Activated CD4-positive, alpha-beta memory T cell treated with anti-CD3 and anti-CD28 coated beads for 36 hours (primary cell): Measurements from ENCODE around the gene MIPOL1. TPM values are rescaled to one million over a fixed set of nuclear protein-coding genes. Genes with fewer than 3 reads are reported as not detected.

ENCODE experiments used
- CTCF ChIA-PET: fragments of 350-600 bp; sonication (Branson Sonifier 250); formaldehyde crosslinking; loops from one replicate; lab custom pipeline; 2021; ENCODE audit warnings: antibody characterized with exemption, inconsistent platforms; lab: Charles Lee
- POLR2A ChIA-PET: fragments of 350-600 bp; sonication (Branson Sonifier 250); formaldehyde crosslinking; loops from one replicate; lab custom pipeline; 2021; ENCODE audit warnings: antibody characterized with exemption; lab: Charles Lee
- DNase-seq: peaks from one replicate; pipeline ENCODE4 v3.0.0-alpha.2; 2020
- H3K27ac Mint-ChIP-seq: one replicate; pipeline ENCODE4 v1.8.0; 2021; ENCODE audit warnings: mixed read lengths
- H3K27me3 Mint-ChIP-seq: one replicate; pipeline ENCODE4 v1.8.0; 2021; ENCODE audit warnings: mixed read lengths
- H3K36me3 Mint-ChIP-seq: one replicate; pipeline ENCODE4 v1.8.0; 2021; ENCODE audit warnings: mixed read lengths
- H3K4me1 Mint-ChIP-seq: one replicate; pipeline ENCODE4 v1.8.0; 2021; ENCODE audit warnings: low read depth, mixed read lengths
- H3K4me3 Mint-ChIP-seq: one replicate; pipeline ENCODE4 v1.8.0; 2021; ENCODE audit warnings: mild to moderate bottlenecking, mixed read lengths
- H3K9me3 Mint-ChIP-seq: one replicate; pipeline ENCODE4 v1.8.0; 2021; ENCODE audit warnings: mixed read lengths
- intact Hi-C: fragments of 100-400 bp; cut with micrococcal nuclease; formaldehyde crosslinking; loops from one replicate; pipeline ENCODE4 v1.15.1; 2023
- total RNA-seq, 2 experiments: library from RNA; stranded (reverse); gene quantifications; one replicate each; pipeline ENCODE4 v1.2.3, GENCODE V29; 2021

Gene MIPOL1
- total RNA-seq, 2 experiments from 2014 or later = 0.14 to 0.51 TPM

DNA sequence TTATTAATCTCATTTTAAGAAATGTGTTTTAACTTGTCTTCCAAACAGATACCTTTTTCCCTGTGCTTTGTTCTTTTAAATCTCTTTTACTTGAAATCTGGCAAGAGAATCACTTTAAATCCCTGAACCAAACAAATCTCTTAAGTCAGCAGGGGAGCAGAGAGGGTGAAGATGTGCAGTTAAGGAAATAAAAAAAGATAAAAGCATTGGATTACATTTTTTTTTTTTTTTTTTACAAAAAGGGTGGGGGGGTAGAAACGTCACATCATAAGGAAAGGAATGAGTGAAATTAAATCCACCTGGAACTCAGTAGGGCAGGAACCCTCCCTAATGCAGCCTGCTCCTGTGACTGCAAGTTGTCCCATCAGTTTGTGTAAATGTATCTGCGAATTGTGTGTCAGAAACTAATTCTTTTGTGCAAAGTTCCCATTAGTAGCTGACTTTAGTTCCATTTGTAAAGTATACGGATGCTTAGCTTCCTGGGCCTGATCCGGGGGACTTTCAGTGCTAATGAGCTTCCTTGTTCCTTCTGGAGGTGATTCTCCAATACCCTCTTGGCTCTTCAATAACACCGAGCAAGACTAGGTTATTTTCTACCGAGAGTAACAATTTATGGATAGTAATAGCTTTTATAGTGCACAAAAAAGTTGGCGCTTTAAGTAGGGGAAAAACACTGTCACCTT, 399.2 kb downstream of the MIPOL1 start:
- intact Hi-C loops = loop anchor here (1.0 to 10.0 kb wide), 7 partner anchors 12 to 1280 kb away; partner anchors contain the start of gene NKX2-8
- Mint-ChIP-seq H3K4me3 (no peak overlapping the region), H3K9me3 (peaks cover 7% of the 10 kb centered on the region), H3K36me3 (peaks cover 22% of the 10 kb centered on the region), H3K27me3 (peaks cover 82% of the 10 kb centered on the region), H3K4me1 (peaks cover 35% of the 10 kb centered on the region), H3K27ac (no peak overlapping the region)
- ChIA-PET POLR2A (no interaction called here), CTCF (interaction anchor here (0.6 to 0.7 kb wide), 3 partner anchors 14 to 958 kb away, joined by 3 read pairs; no protein-coding TSS in a partner anchor)
- DNase-seq = no peak

DNA sequence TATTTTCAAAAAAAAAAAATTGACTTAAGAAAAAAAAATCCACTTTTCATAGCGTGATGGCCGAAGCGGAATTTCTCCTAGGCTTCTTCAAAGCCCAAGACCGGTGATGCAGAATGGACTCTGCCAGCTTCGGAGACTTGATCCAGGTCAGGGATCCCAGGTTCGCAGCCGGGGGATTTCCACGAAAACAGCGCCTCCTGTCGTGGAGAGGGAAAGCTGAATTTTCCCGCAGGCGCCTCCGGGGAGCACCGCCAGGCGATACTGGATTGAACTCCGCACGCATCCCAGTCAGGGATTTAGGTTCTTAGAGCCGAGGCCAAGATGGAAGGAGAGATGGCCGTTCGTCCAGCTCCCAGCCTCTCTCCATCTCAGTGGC, 399.8 kb downstream of the MIPOL1 start:
- CTCF ChIA-PET = interaction anchor here (0.6 to 0.7 kb wide), 2 partner anchors 16 to 958 kb away, joined by 3 read pairs; no protein-coding TSS in a partner anchor
- no peak overlapping the region for H3K4me3 Mint-ChIP-seq
- intact Hi-C loops = loop anchor here (5.0 to 10.0 kb wide), 6 partner anchors 477 to 1280 kb away; partner anchors contain the start of gene NKX2-8
- H3K4me1 Mint-ChIP-seq = peaks cover 35% of the 10 kb centered on the region
- H3K27ac Mint-ChIP-seq = no peak overlapping the region
- peaks cover 19% of the 10 kb centered on the region for H3K36me3 Mint-ChIP-seq
- peaks cover 82% of the 10 kb centered on the region for H3K27me3 Mint-ChIP-seq
- DNase-seq = no peak
- POLR2A ChIA-PET = no interaction called here
- peaks cover 7% of the 10 kb centered on the region for H3K9me3 Mint-ChIP-seq

GRCh38 chr14:37597914-37598746, 400.4 kb downstream of the MIPOL1 start:
- ChIA-PET POLR2A (no interaction called here), CTCF (interaction anchor here (0.7 kb wide), 1 partner anchor 15 kb away, joined by 3 read pairs; no protein-coding TSS in a partner anchor)
- no peak for DNase-seq
- peaks cover 13% of the 10 kb centered on the region for H3K36me3 Mint-ChIP-seq
- H3K27me3 Mint-ChIP-seq = peaks cover 82% of the 10 kb centered on the region
- no peak overlapping the region for H3K4me3 Mint-ChIP-seq
- H3K4me1 Mint-ChIP-seq = peaks cover 32% of the 10 kb centered on the region
- no peak overlapping the region for H3K27ac Mint-ChIP-seq
- peaks cover 10% of the 10 kb centered on the region for H3K9me3 Mint-ChIP-seq
- intact Hi-C loops = loop anchor here (5.0 to 10.0 kb wide), 6 partner anchors 477 to 1281 kb away; partner anchors contain the start of gene NKX2-8

DNA sequence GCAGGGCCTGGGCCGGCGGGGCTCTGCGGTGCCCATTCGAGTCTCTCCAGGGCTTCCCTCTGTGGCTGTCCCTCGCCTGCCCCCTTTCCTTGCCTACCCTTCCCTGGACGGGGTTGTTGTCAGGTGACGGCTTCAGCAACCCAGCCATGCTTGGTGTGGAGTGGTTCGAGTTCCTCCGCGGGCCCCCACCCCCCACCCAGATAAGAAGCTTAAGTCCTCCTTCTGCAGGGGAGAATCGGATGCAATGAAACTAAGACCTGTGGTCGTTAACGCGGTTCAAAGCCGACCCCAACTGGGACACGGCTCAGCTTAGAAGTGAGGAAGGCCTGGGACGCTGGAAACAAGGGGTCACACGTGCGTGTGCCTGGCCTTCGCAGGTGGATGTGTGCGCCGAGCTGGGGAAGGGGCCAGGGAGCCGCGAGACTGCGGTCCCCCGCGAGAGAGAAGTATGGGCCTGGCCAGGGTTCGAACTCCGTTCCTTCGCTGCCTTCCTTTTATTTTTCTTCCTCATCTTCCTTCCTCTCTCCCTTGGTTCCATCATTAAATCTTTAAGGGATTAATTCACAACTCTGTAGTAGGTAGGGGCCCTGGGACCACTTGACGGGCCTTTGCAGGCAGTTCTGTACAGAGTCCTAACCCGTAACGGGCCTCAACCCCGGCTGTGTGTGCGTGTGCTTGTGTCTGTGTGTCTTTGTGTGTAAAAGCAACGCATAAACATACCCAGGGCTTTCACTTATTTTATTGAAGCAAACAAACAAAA, 401.2 kb downstream of the MIPOL1 start:
- intact Hi-C loops = loop anchor here (5.0 to 10.0 kb wide), 6 partner anchors 476 to 1282 kb away; partner anchors contain the start of gene NKX2-8
- peaks cover 31% of the 10 kb centered on the region for H3K4me1 Mint-ChIP-seq
- CTCF ChIA-PET = no interaction called here
- POLR2A ChIA-PET = no interaction called here
- no peak overlapping the region for H3K27ac Mint-ChIP-seq
- H3K27me3 Mint-ChIP-seq = peaks cover 84% of the 10 kb centered on the region
- DNase-seq = no peak
- H3K36me3 Mint-ChIP-seq = peaks cover 13% of the 10 kb centered on the region
- H3K4me3 Mint-ChIP-seq = no peak overlapping the region
- H3K9me3 Mint-ChIP-seq = peaks cover 10% of the 10 kb centered on the region

- Mint-ChIP-seq H3K27me3 (peaks cover 79% of the 10 kb centered on the region), H3K4me1 (peaks cover 27% of the 10 kb centered on the region), H3K27ac (no peak overlapping the region), H3K9me3 (peaks cover 6% of the 10 kb centered on the region), H3K4me3 (no peak overlapping the region), H3K36me3 (peaks cover 9% of the 10 kb centered on the region)
- no peak for DNase-seq
- POLR2A ChIA-PET = no interaction called here
- intact Hi-C loops = loop anchor here (5.0 to 10.0 kb wide), 6 partner anchors 475 to 1282 kb away; partner anchors contain the start of gene NKX2-8
- CTCF ChIA-PET = no interaction called here
Measured at GRCh38 chr14:37599507-37600368, 402.0 kb downstream of the MIPOL1 start.

DNA sequence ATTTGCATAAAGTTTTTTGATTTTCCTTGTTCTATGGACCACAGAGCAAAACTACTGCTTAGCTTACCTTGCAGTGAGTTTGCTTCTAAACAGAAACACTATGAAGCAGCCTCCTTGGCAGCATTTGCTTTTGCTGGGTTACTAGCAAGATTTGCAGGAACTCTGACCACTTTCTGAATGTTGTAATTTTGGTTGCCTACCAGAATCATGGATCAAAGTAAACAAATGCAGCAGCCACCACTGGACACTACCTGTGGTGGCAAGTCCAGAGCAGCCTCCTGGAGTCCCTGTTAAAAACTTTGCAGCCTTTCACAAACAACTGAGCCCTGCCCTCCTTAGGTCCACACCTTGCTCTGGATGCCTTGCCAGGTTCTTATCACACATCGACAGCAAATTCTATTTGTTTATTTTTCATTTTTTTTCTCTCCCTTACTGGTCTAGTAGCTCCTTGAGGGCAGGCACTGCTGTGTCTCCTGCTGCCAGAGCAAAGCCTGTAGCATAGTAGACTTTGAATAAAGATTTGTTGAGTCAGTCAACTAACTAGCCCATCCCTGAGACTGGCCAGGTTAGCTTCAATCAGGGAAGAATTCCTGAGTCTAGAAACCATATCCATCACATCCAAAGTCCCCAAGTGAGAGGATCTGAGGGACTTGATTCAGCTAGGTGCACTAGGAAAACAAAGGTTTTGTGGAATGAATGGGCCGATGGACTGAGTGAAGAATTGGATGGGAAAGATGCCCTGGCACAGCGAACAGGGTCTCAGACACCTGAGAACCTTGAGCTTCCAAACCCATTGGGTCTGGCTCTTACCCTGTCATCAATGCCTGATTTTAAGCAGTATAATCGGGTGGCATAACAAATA, 403.4 kb downstream of the MIPOL1 start:
- intact Hi-C loops = no loop called here

DNA sequence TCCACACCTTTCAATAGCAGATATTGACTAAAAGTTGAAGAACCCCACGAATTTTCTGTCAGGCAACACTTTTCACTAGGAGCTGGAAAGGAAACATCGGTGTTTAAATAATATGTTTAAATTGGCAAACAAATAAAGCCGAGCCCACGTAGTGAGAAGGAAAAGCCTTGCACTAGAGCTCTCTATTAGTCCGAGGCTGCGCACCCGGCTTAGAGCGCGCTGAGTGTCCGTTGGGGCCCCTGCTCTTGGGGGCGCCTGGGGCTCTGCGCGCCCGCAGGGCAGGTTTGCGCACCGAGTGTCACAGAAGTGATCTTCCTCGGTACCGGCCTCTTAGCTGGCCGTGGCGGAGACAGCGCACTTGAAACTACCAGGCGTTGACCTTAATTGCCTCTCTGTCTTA, 404.1 kb downstream of the MIPOL1 start:
- POLR2A ChIA-PET = no interaction called here
- no peak for DNase-seq
- intact Hi-C loops = no loop called here
- Mint-ChIP-seq H3K4me3 (no peak overlapping the region), H3K27ac (no peak overlapping the region), H3K36me3 (peaks cover 9% of the 10 kb centered on the region), H3K27me3 (peaks cover 72% of the 10 kb centered on the region), H3K9me3 (peaks cover 6% of the 10 kb centered on the region), H3K4me1 (peaks cover 16% of the 10 kb centered on the region)
- CTCF ChIA-PET = no interaction called here

More for the DNA sequence above, 403.4 kb downstream of the MIPOL1 start:
- POLR2A ChIA-PET = no interaction called here
- Mint-ChIP-seq H3K9me3 (peaks cover 6% of the 10 kb centered on the region), H3K27ac (no peak overlapping the region), H3K36me3 (peaks cover 9% of the 10 kb centered on the region), H3K4me1 (peaks cover 20% of the 10 kb centered on the region), H3K27me3 (peaks cover 75% of the 10 kb centered on the region), H3K4me3 (no peak overlapping the region)
- no peak for DNase-seq
- CTCF ChIA-PET = no interaction called here

Other genes starting within 250 kb of the MIPOL1 start
- not detected for gene SLC25A21, start 25.3 kb upstream of the MIPOL1 start, total RNA-seq